Measurements from ENCODE around the gene SLC4A2.

Gene SLC4A2

DNA sequence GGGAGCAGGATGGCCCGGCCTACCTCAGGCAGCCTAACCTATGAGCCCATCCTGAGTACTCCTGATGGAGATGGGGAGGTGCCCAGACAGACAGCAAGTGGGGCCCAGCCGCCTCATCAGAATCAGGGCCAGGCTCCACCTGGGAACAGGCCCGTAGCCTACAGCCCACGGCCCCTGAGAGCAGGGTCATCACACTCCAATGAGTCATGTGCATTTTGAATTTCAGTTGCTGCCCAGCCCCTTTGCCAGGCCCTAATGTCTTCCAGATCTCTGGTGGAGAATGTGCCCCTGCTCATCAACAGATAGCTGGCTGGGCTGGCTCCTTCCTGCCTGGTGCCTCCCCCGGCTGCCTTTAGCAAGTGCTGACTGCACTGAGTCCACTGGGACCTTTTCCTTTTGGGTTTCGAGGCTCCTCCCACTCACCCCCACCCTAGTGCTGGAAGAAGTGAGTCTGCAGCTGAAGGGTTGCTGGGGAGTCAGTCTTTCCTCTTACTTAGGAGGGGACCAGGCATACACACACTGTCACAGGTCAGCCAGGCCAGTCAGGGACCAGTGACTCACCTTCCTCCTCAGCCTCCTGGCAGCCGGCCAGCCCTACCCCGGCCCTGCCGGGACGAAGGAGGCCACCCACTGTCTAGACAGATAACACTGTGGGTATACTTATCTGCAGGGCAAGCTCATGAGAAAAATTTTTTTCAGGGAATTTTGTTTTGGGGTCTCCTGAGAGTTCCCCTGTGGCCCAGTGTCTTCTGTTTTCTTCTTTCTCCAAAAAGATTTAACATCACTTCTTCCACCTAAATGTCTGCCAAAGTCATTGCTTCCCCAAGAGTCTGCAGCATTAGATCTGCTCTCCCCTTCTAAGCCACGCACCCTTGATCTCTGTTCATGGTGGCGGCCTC, 20.2 kb upstream of the SLC4A2 start (continued):
- TF ChIP-seq, protein P1, sequence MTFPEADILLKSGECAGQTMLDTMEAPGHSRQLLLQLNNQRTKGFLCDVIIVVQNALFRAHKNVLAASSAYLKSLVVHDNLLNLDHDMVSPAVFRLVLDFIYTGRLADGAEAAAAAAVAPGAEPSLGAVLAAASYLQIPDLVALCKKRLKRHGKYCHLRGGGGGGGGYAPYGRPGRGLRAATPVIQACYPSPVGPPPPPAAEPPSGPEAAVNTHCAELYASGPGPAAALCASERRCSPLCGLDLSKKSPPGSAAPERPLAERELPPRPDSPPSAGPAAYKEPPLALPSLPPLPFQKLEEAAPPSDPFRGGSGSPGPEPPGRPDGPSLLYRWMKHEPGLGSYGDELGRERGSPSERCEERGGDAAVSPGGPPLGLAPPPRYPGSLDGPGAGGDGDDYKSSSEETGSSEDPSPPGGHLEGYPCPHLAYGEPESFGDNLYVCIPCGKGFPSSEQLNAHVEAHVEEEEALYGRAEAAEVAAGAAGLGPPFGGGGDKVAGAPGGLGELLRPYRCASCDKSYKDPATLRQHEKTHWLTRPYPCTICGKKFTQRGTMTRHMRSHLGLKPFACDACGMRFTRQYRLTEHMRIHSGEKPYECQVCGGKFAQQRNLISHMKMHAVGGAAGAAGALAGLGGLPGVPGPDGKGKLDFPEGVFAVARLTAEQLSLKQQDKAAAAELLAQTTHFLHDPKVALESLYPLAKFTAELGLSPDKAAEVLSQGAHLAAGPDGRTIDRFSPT (tag by site-specific recombination; IDR thresholded peaks at IDR 0.05): peak; percentile 57; the same call in 1 of the 2 replicates
- peak; percentile 70 for TF ChIP-seq ZBTB48 (tag by site-specific recombination; IDR thresholded peaks at IDR 0.05)
- peak; percentile 33; the same call in 1 of the 2 replicates for TF ChIP-seq SP2 (tag by site-specific recombination; IDR thresholded peaks at IDR 0.05)
- TF ChIP-seq ZIC2 (tag by site-specific recombination; IDR thresholded peaks at IDR 0.05): peak; percentile 57
- peak; percentile 77 for TF ChIP-seq ZNF600 (tag by site-specific recombination; IDR thresholded peaks at IDR 0.05)
- peak; percentile 69 for TF ChIP-seq ZFHX2 (tag by site-specific recombination; conservative IDR thresholded peaks at IDR 0.05)
- peak; percentile 86 for TF ChIP-seq ZNF366 (tag by site-specific recombination; conservative IDR thresholded peaks at IDR 0.05)
- peak; percentile 56; the same call in 1 of the 2 replicates for TF ChIP-seq ZFP37 (tag by site-specific recombination; IDR thresholded peaks at IDR 0.05)
- peak; percentile 73; the same call in 1 of the 2 replicates for TF ChIP-seq ZNF24 (tag by site-specific recombination; IDR thresholded peaks at IDR 0.05)
- TF ChIP-seq, protein P2, sequence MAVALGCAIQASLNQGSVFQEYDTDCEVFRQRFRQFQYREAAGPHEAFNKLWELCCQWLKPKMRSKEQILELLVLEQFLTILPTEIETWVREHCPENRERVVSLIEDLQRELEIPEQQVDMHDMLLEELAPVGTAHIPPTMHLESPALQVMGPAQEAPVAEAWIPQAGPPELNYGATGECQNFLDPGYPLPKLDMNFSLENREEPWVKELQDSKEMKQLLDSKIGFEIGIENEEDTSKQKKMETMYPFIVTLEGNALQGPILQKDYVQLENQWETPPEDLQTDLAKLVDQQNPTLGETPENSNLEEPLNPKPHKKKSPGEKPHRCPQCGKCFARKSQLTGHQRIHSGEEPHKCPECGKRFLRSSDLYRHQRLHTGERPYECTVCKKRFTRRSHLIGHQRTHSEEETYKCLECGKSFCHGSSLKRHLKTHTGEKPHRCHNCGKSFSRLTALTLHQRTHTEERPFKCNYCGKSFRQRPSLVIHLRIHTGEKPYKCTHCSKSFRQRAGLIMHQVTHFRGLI (tag by site-specific recombination; IDR thresholded peaks at IDR 0.05): peak; percentile 70
- peak; percentile 34 for TF ChIP-seq ZNF629 (tag by site-specific recombination; IDR thresholded peaks at IDR 0.05)
- peak; percentile 29; the same call in 1 of the 2 replicates for TF ChIP-seq ZXDB (tag by site-specific recombination; IDR thresholded peaks at IDR 0.05)
- no peak for TF ChIP-seq ZNF248 (tag by site-specific recombination; IDR thresholded peaks at IDR 0.05)
- TF ChIP-seq ZBTB17 (tag by site-specific recombination; IDR thresholded peaks at IDR 0.05): peak; percentile 35
- TF ChIP-seq, protein P3, sequence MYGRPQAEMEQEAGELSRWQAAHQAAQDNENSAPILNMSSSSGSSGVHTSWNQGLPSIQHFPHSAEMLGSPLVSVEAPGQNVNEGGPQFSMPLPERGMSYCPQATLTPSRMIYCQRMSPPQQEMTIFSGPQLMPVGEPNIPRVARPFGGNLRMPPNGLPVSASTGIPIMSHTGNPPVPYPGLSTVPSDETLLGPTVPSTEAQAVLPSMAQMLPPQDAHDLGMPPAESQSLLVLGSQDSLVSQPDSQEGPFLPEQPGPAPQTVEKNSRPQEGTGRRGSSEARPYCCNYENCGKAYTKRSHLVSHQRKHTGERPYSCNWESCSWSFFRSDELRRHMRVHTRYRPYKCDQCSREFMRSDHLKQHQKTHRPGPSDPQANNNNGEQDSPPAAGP (tag by site-specific recombination; IDR thresholded peaks at IDR 0.05): peak; percentile 69
- TF ChIP-seq ZNF394 (tag by site-specific recombination; IDR thresholded peaks at IDR 0.05; ENCODE audit: borderline replicate concordance): 0 out of 2 replicates have a peak, but pooled peaks have one; percentile 16
- TF ChIP-seq ZNF19 (tag by site-specific recombination; IDR thresholded peaks at IDR 0.05; ENCODE audit: low read depth): no peak
- TF ChIP-seq, protein P4, sequence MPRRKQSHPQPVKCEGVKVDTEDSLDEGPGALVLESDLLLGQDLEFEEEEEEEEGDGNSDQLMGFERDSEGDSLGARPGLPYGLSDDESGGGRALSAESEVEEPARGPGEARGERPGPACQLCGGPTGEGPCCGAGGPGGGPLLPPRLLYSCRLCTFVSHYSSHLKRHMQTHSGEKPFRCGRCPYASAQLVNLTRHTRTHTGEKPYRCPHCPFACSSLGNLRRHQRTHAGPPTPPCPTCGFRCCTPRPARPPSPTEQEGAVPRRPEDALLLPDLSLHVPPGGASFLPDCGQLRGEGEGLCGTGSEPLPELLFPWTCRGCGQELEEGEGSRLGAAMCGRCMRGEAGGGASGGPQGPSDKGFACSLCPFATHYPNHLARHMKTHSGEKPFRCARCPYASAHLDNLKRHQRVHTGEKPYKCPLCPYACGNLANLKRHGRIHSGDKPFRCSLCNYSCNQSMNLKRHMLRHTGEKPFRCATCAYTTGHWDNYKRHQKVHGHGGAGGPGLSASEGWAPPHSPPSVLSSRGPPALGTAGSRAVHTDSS (tag by site-specific recombination; IDR thresholded peaks at IDR 0.05): no peak
- TF ChIP-seq, protein P5, sequence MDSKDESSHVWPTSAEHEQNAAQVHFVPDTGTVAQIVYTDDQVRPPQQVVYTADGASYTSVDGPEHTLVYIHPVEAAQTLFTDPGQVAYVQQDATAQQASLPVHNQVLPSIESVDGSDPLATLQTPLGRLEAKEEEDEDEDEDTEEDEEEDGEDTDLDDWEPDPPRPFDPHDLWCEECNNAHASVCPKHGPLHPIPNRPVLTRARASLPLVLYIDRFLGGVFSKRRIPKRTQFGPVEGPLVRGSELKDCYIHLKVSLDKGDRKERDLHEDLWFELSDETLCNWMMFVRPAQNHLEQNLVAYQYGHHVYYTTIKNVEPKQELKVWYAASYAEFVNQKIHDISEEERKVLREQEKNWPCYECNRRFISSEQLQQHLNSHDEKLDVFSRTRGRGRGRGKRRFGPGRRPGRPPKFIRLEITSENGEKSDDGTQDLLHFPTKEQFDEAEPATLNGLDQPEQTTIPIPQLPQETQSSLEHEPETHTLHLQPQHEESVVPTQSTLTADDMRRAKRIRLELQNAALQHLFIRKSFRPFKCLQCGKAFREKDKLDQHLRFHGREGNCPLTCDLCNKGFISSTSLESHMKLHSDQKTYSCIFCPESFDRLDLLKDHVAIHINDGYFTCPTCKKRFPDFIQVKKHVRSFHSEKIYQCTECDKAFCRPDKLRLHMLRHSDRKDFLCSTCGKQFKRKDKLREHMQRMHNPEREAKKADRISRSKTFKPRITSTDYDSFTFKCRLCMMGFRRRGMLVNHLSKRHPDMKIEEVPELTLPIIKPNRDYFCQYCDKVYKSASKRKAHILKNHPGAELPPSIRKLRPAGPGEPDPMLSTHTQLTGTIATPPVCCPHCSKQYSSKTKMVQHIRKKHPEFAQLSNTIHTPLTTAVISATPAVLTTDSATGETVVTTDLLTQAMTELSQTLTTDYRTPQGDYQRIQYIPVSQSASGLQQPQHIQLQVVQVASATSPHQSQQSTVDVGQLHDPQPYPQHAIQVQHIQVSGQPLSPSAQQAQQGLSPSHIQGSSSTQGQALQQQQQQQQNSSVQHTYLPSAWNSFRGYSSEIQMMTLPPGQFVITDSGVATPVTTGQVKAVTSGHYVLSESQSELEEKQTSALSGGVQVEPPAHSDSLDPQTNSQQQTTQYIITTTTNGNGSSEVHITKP (tag by site-specific recombination; IDR thresholded peaks at IDR 0.05): peak; percentile 57
- 0 out of 2 replicates have a peak, but pooled peaks have one; percentile 20 for TF ChIP-seq IKZF3 (tag by site-specific recombination; IDR thresholded peaks at IDR 0.05)
- TF ChIP-seq TCF7L2 (IDR thresholded peaks at IDR 0.05; ENCODE audit: borderline replicate concordance, low read depth, low read length): no peak
- peak; percentile 80 for TF ChIP-seq SP7 (tag by site-specific recombination; IDR thresholded peaks at IDR 0.05)
- peak; percentile 38 for TF ChIP-seq SP3 (tag by site-specific recombination; IDR thresholded peaks at IDR 0.05)
- TF ChIP-seq, protein P6, sequence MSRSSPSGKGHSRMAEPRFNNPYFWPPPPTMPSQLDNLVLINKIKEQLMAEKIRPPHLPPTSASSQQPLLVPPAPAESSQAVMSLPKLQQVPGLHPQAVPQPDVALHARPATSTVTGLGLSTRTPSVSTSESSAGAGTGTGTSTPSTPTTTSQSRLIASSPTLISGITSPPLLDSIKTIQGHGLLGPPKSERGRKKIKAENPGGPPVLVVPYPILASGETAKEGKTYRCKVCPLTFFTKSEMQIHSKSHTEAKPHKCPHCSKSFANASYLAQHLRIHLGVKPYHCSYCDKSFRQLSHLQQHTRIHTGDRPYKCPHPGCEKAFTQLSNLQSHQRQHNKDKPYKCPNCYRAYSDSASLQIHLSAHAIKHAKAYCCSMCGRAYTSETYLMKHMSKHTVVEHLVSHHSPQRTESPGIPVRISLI (tag by site-specific recombination; IDR thresholded peaks at IDR 0.05): no peak
- TF ChIP-seq, protein P7, sequence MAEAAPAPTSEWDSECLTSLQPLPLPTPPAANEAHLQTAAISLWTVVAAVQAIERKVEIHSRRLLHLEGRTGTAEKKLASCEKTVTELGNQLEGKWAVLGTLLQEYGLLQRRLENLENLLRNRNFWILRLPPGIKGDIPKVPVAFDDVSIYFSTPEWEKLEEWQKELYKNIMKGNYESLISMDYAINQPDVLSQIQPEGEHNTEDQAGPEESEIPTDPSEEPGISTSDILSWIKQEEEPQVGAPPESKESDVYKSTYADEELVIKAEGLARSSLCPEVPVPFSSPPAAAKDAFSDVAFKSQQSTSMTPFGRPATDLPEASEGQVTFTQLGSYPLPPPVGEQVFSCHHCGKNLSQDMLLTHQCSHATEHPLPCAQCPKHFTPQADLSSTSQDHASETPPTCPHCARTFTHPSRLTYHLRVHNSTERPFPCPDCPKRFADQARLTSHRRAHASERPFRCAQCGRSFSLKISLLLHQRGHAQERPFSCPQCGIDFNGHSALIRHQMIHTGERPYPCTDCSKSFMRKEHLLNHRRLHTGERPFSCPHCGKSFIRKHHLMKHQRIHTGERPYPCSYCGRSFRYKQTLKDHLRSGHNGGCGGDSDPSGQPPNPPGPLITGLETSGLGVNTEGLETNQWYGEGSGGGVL (tag by site-specific recombination; IDR thresholded peaks at IDR 0.05): peak; percentile 67
- no peak for TF ChIP-seq KLF16 (tag by site-specific recombination; IDR thresholded peaks at IDR 0.05)
